ENCODE measurements around the gene TAF1. TPM values are rescaled to one million over a fixed set of nuclear protein-coding genes. Genes with fewer than 3 reads are reported as not detected.
"Not testable (repeated sequence)": the region's sequence is repeated elsewhere in the genome, so short reads cannot be mapped to it uniquely, and the experiment has no call there.

Gene TAF1
- total RNA-seq, 1 experiment from 2014 or later = 31.2 TPM

DNA sequence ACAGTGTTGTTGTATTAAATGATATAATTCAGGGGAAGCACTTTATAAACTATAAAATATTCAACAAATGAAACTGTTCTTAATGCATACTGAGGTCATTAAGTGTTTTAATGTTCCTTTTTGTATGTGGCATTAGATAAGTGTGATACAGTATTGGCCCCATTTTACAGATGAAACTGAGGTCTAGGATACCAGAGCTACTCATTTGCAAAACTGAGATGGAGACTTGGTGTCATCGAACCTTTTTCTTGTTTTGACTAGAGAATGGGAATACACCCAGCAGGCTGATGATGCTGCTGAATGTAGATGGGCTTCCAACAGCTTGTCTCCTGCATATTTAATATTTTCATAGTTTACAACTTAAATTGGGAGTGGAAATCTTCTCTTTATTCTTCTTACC is 34.6 kb downstream of the TAF1 start (continued):
- TF ChIP-seq, protein P1, sequence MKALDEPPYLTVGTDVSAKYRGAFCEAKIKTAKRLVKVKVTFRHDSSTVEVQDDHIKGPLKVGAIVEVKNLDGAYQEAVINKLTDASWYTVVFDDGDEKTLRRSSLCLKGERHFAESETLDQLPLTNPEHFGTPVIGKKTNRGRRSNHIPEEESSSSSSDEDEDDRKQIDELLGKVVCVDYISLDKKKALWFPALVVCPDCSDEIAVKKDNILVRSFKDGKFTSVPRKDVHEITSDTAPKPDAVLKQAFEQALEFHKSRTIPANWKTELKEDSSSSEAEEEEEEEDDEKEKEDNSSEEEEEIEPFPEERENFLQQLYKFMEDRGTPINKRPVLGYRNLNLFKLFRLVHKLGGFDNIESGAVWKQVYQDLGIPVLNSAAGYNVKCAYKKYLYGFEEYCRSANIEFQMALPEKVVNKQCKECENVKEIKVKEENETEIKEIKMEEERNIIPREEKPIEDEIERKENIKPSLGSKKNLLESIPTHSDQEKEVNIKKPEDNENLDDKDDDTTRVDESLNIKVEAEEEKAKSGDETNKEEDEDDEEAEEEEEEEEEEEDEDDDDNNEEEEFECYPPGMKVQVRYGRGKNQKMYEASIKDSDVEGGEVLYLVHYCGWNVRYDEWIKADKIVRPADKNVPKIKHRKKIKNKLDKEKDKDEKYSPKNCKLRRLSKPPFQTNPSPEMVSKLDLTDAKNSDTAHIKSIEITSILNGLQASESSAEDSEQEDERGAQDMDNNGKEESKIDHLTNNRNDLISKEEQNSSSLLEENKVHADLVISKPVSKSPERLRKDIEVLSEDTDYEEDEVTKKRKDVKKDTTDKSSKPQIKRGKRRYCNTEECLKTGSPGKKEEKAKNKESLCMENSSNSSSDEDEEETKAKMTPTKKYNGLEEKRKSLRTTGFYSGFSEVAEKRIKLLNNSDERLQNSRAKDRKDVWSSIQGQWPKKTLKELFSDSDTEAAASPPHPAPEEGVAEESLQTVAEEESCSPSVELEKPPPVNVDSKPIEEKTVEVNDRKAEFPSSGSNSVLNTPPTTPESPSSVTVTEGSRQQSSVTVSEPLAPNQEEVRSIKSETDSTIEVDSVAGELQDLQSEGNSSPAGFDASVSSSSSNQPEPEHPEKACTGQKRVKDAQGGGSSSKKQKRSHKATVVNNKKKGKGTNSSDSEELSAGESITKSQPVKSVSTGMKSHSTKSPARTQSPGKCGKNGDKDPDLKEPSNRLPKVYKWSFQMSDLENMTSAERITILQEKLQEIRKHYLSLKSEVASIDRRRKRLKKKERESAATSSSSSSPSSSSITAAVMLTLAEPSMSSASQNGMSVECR (CRISPR knock-in tag; IDR thresholded peaks at IDR 0.05; ENCODE audit: borderline replicate concordance) = no peak
- TF ChIP-seq TEAD1 (CRISPR knock-in tag; IDR thresholded peaks at IDR 0.05) = no peak
- TF ChIP-seq ZNF121 (CRISPR knock-in tag; IDR thresholded peaks at IDR 0.05) = no peak
- TF ChIP-seq, protein P2, sequence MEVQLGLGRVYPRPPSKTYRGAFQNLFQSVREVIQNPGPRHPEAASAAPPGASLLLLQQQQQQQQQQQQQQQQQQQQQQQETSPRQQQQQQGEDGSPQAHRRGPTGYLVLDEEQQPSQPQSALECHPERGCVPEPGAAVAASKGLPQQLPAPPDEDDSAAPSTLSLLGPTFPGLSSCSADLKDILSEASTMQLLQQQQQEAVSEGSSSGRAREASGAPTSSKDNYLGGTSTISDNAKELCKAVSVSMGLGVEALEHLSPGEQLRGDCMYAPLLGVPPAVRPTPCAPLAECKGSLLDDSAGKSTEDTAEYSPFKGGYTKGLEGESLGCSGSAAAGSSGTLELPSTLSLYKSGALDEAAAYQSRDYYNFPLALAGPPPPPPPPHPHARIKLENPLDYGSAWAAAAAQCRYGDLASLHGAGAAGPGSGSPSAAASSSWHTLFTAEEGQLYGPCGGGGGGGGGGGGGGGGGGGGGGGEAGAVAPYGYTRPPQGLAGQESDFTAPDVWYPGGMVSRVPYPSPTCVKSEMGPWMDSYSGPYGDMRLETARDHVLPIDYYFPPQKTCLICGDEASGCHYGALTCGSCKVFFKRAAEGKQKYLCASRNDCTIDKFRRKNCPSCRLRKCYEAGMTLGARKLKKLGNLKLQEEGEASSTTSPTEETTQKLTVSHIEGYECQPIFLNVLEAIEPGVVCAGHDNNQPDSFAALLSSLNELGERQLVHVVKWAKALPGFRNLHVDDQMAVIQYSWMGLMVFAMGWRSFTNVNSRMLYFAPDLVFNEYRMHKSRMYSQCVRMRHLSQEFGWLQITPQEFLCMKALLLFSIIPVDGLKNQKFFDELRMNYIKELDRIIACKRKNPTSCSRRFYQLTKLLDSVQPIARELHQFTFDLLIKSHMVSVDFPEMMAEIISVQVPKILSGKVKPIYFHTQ (CRISPR knock-in tag; IDR thresholded peaks at IDR 0.05) = no peak
- TF ChIP-seq ZNF232 (CRISPR knock-in tag; IDR thresholded peaks at IDR 0.05) = no peak
- TF ChIP-seq TCF7 (CRISPR knock-in tag; IDR thresholded peaks at IDR 0.05; ENCODE audit: low read depth) = no peak
- no peak for TF ChIP-seq NFATC4 (CRISPR knock-in tag; IDR thresholded peaks at IDR 0.05)

DNA sequence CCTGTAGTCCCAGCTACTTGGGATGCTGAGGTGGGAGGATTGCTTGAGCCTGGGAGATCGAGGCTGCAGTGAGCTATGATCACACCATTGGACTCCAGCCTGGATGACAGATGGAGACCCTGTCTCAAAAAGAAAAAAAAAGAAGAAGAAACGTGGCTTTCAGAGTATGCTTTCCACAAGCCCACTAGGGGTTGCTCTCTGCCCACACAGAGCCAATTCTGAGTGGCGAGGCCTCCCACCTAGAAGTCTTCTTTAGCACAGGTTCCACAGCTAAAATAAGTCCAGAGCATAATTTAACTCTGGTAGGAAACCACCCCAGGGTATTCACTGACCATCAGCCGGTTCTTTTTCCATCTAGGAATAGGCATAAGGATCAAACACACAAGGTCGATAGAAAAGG is 50.1 kb downstream of the TAF1 start:
- H3K27ac Mint-ChIP-seq; H3K9me3 Mint-ChIP-seq; H3K4me1 Mint-ChIP-seq; ATAC-seq; H3K4me3 Mint-ChIP-seq; DNase-seq (ENCODE audit: low spot score); H3K27me3 Mint-ChIP-seq (ENCODE audit: low read depth); CTCF ChIA-PET; POLR2A ChIA-PET: not testable (repeated sequence)
- peaks cover 23% of the 10 kb centered on the region for H3K36me3 Mint-ChIP-seq

DNA sequence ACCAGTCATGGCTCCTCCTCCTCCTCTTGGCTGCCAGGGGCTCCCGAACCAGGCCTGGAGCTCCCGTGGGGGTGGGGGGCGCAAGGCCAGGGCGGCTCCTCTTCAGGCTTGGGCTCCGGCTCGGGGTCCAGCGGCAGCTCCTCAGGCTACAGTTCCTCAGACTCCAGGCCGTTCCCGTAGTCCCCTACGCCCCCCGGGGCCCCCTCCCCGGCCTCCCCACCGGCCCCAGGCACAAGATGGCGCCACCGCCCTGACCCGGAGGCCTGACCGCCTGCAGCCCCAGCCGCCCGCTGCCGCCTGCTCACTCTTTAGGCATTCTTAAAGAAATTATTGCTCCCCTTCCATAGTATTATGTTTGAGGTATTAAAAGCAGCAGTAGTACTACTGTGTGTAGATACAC is 54.5 kb downstream of the TAF1 start:
- Mint-ChIP-seq H3K9me3 (no peaks in the 10 kb centered on the region), H3K36me3 (peaks cover 37% of the 10 kb centered on the region), H3K4me1 (no peaks in the 10 kb centered on the region), H3K4me3 (no peak overlapping the region), H3K27ac (no peak overlapping the region), H3K27me3 (ENCODE audit: low read depth) (no peaks in the 10 kb centered on the region)
- CTCF ChIA-PET = interaction anchor here (1.1 kb wide), 1 partner anchor 243 kb away, joined by 4 read pairs; no protein-coding TSS in a partner anchor
- ATAC-seq (peak; percentile 51), DNase-seq (ENCODE audit: low spot score) (peak; percentile 30)
- POLR2A ChIA-PET = no interaction called here
- TF ChIP-seq RORB (CRISPR knock-in tag; IDR thresholded peaks at IDR 0.05) (no peak), IRF2 (CRISPR knock-in tag; IDR thresholded peaks at IDR 0.05; ENCODE audit: borderline replicate concordance, low read depth) (no peak), ELF4 (CRISPR knock-in tag; IDR thresholded peaks at IDR 0.05; ENCODE audit: low read depth) (no peak), HMGA2 (CRISPR knock-in tag; IDR thresholded peaks at IDR 0.05) (no peak), ZNF121 (CRISPR knock-in tag; IDR thresholded peaks at IDR 0.05) (no peak), ZNF416 (CRISPR knock-in tag; IDR thresholded peaks at IDR 0.05) (no peak)
- TF ChIP-seq, protein P3, sequence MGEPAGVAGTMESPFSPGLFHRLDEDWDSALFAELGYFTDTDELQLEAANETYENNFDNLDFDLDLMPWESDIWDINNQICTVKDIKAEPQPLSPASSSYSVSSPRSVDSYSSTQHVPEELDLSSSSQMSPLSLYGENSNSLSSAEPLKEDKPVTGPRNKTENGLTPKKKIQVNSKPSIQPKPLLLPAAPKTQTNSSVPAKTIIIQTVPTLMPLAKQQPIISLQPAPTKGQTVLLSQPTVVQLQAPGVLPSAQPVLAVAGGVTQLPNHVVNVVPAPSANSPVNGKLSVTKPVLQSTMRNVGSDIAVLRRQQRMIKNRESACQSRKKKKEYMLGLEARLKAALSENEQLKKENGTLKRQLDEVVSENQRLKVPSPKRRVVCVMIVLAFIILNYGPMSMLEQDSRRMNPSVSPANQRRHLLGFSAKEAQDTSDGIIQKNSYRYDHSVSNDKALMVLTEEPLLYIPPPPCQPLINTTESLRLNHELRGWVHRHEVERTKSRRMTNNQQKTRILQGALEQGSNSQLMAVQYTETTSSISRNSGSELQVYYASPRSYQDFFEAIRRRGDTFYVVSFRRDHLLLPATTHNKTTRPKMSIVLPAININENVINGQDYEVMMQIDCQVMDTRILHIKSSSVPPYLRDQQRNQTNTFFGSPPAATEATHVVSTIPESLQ (CRISPR knock-in tag; IDR thresholded peaks at IDR 0.05) = no peak
- TF ChIP-seq, protein P4, sequence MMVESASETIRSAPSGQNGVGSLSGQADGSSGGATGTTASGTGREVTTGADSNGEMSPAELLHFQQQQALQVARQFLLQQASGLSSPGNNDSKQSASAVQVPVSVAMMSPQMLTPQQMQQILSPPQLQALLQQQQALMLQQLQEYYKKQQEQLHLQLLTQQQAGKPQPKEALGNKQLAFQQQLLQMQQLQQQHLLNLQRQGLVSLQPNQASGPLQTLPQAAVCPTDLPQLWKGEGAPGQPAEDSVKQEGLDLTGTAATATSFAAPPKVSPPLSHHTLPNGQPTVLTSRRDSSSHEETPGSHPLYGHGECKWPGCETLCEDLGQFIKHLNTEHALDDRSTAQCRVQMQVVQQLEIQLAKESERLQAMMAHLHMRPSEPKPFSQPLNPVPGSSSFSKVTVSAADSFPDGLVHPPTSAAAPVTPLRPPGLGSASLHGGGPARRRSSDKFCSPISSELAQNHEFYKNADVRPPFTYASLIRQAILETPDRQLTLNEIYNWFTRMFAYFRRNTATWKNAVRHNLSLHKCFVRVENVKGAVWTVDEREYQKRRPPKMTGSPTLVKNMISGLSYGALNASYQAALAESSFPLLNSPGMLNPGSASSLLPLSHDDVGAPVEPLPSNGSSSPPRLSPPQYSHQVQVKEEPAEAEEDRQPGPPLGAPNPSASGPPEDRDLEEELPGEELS (CRISPR knock-in tag; IDR thresholded peaks at IDR 0.05) = no peak
- TF ChIP-seq, protein P5, sequence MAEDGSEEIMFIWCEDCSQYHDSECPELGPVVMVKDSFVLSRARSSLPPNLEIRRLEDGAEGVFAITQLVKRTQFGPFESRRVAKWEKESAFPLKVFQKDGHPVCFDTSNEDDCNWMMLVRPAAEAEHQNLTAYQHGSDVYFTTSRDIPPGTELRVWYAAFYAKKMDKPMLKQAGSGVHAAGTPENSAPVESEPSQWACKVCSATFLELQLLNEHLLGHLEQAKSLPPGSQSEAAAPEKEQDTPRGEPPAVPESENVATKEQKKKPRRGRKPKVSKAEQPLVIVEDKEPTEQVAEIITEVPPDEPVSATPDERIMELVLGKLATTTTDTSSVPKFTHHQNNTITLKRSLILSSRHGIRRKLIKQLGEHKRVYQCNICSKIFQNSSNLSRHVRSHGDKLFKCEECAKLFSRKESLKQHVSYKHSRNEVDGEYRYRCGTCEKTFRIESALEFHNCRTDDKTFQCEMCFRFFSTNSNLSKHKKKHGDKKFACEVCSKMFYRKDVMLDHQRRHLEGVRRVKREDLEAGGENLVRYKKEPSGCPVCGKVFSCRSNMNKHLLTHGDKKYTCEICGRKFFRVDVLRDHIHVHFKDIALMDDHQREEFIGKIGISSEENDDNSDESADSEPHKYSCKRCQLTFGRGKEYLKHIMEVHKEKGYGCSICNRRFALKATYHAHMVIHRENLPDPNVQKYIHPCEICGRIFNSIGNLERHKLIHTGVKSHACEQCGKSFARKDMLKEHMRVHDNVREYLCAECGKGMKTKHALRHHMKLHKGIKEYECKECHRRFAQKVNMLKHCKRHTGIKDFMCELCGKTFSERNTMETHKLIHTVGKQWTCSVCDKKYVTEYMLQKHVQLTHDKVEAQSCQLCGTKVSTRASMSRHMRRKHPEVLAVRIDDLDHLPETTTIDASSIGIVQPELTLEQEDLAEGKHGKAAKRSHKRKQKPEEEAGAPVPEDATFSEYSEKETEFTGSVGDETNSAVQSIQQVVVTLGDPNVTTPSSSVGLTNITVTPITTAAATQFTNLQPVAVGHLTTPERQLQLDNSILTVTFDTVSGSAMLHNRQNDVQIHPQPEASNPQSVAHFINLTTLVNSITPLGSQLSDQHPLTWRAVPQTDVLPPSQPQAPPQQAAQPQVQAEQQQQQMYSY (CRISPR knock-in tag; IDR thresholded peaks at IDR 0.05) = no peak
- TF ChIP-seq, protein P6, sequence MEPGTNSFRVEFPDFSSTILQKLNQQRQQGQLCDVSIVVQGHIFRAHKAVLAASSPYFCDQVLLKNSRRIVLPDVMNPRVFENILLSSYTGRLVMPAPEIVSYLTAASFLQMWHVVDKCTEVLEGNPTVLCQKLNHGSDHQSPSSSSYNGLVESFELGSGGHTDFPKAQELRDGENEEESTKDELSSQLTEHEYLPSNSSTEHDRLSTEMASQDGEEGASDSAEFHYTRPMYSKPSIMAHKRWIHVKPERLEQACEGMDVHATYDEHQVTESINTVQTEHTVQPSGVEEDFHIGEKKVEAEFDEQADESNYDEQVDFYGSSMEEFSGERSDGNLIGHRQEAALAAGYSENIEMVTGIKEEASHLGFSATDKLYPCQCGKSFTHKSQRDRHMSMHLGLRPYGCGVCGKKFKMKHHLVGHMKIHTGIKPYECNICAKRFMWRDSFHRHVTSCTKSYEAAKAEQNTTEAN (CRISPR knock-in tag; IDR thresholded peaks at IDR 0.05) = no peak

All from WTC11 (cell line).